ENCODE data around the gene SEC22C. TPM values are rescaled to one million over a fixed set of nuclear protein-coding genes. Genes with fewer than 3 reads are reported as not detected.

Gene SEC22C
- total RNA-seq, 4 donors from 2014 or later: 52.7 to 62.7 (median 57.9) TPM

DNA sequence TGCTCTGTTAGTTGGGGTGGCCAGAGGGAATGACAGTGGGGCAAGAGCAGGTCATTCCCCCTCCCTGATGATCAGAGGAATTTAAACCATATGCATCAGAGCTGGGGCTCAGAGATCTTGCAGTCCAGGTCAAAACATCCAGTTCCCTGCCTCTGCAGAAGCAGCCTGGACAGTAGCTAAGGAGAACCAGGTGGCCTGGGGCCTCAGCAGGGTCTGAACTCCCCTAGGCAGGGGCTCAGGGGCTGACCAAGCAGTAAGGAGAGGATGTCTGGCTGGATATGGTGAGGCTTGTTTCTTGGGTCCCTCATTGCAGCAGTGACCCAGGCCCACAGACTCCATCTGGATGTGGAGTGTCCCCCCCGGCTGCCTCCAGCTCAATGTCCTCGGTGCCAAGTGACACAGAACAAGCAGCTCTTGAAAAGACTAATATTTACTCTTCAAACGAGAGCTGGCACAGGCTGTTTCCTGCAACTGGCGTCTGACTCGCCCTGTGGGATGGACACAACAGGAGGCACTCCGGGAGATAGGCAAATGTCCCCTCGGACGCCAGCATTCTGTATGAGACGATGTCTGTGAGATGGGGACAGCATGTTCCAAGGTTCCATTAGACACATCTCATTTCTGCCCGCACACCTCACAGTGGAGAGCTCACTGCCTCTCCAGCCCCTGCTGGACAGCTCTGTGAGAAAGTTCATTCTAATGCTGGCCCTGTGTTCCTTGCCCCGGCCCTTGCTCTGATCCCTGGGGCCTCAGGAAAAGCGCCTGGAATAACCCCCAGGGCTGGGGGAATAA is 37.1 kb downstream of the SEC22C start:
- peak overlapping the region; percentile 27 to 46 (median 36) for H3K27ac ChIP-seq (replicated peaks in 1 of 4)
- H3K4me3 ChIP-seq: no peak overlapping the region
- peaks cover 14 to 34% (median 29%) of the 10 kb centered on the region in 4 donors for H3K4me1 ChIP-seq
- no peak for DNase-seq (ENCODE audit: extremely low spot score)
- no peaks in the 10 kb centered on the region for H3K9me3 ChIP-seq
- peaks cover 0 to 4% (median 0%) of the 10 kb centered on the region in 4 donors for H3K27me3 ChIP-seq
- TF ChIP-seq POLR2AphosphoS5 (IDR thresholded peaks at IDR 0.05) (peak; percentile 18 to 25), POLR2A (IDR thresholded peaks at IDR 0.05; ENCODE audit: low read depth) (no peak)
- TF ChIP-seq, protein P1, sequence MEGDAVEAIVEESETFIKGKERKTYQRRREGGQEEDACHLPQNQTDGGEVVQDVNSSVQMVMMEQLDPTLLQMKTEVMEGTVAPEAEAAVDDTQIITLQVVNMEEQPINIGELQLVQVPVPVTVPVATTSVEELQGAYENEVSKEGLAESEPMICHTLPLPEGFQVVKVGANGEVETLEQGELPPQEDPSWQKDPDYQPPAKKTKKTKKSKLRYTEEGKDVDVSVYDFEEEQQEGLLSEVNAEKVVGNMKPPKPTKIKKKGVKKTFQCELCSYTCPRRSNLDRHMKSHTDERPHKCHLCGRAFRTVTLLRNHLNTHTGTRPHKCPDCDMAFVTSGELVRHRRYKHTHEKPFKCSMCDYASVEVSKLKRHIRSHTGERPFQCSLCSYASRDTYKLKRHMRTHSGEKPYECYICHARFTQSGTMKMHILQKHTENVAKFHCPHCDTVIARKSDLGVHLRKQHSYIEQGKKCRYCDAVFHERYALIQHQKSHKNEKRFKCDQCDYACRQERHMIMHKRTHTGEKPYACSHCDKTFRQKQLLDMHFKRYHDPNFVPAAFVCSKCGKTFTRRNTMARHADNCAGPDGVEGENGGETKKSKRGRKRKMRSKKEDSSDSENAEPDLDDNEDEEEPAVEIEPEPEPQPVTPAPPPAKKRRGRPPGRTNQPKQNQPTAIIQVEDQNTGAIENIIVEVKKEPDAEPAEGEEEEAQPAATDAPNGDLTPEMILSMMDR (IDR thresholded peaks at IDR 0.05): peak in 1 of 3 experiments; percentile 20
- H3K36me3 ChIP-seq: peaks cover 0 to 23% (median 10%) of the 10 kb centered on the region in 4 donors
- WGBS: 42% methylated on average over 6 of the region's 12 CpGs
- intact Hi-C loops (cut with DNase I): loop anchor here (5.0 kb wide), 2 partner anchors 42 to 312 kb away; partner anchors contain the start of gene VIPR1

DNA sequence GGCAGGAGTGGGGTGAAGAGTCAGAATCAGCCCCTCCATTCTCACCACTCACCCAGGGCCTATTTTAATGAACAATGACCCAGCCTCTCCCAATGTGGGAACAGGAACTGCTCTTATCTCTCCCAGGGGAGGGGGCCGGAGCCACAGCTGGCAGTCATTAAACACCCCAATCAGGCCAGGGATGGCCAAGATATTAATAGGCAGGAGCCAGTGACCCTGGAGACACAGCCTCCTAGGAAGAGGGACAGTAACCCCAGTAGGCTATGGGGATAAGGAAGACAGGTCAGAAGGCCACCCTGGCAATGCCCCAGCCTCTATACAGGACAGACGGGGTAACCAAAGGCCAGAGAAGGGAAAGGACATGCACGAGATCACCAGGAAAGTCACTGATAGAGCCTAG is 40.7 kb downstream of the SEC22C start:
- no peaks in the 10 kb centered on the region for H3K9me3 ChIP-seq
- H3K4me1 ChIP-seq: peaks cover 10 to 22% (median 17%) of the 10 kb centered on the region in 4 donors
- no peak for TF ChIP-seq EP300 (IDR thresholded peaks at IDR 0.05)
- TF ChIP-seq POLR2A (IDR thresholded peaks at IDR 0.05; ENCODE audit: low read depth): no peak
- TF ChIP-seq, protein P1 (IDR thresholded peaks at IDR 0.05): no peak
- TF ChIP-seq POLR2AphosphoS5 (IDR thresholded peaks at IDR 0.05): no peak
- intact Hi-C loops (cut with DNase I): loop anchor here (5.0 kb wide), 1 partner anchor 39 kb away; the partner anchor contains the start of gene VIPR1
- 66% methylated on average over 3 of the region's 3 CpGs for WGBS
- H3K4me3 ChIP-seq: no peak overlapping the region
- no peak for DNase-seq (ENCODE audit: extremely low spot score)
- peaks cover 0 to 4% (median 0%) of the 10 kb centered on the region in 4 donors for H3K27me3 ChIP-seq
- no peak overlapping the region for H3K27ac ChIP-seq (replicated peaks in 1 of 4)
- H3K36me3 ChIP-seq: no peaks in the 10 kb centered on the region

DNA sequence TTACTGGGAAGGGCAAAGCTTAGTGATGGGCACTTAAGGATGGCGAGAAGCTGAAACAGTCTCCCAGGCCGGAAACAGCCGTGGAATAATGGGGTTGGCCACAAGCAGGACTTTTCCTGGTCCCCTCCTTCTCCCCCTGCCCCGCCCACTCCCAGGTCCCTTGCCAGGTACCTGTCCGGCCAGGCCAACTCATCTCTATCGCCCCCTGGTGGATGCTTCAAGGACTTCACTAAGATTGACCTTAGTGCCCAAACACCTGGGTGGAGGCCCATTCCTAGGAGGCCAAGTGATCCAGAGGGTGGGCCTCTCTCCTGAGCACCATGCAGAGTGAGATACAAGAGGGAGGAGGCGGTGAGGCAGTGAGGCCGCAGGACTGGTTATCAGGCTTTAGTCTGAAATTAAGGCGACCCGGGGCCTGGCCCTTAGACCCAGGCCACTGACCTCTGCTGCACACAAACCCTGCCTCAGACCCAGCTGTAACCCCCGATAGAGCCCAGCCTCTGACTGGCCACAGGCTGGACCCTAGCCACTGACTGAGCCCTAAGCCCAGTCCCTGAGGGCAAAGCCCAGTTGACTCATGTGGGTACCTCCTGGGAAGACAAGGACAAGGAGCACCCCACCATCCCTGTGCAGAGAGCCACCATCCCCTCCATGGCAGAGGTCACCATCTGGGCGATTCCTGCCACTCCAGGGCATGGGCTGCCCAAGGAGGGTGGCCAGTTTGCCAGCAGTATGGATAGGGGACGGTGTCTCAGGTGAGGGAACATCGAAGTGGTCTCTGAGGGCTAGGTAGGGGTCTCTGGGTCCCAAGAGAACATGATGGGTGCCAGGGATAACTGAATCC is 41.7 kb downstream of the SEC22C start:
- peaks cover 10 to 15% (median 11%) of the 10 kb centered on the region in 4 donors for H3K4me1 ChIP-seq
- no peak overlapping the region for H3K27ac ChIP-seq (replicated peaks in 1 of 4)
- intact Hi-C loops (cut with DNase I): loop anchor here (5.0 kb wide), 1 partner anchor 38 kb away; the partner anchor contains the start of gene VIPR1
- H3K27me3 ChIP-seq: peaks cover 0 to 4% (median 0%) of the 10 kb centered on the region in 4 donors
- DNase-seq (ENCODE audit: extremely low spot score): no peak
- H3K4me3 ChIP-seq: no peak overlapping the region
- TF ChIP-seq, protein P1 (IDR thresholded peaks at IDR 0.05): peak; percentile 42 to 72 (median 52)
- TF ChIP-seq EP300 (IDR thresholded peaks at IDR 0.05) (no peak), POLR2A (IDR thresholded peaks at IDR 0.05; ENCODE audit: low read depth) (no peak), POLR2AphosphoS5 (IDR thresholded peaks at IDR 0.05) (no peak)
- H3K36me3 ChIP-seq: no peaks in the 10 kb centered on the region
- 78% methylated on average over 6 of the region's 14 CpGs for WGBS
- H3K9me3 ChIP-seq: no peaks in the 10 kb centered on the region

DNA sequence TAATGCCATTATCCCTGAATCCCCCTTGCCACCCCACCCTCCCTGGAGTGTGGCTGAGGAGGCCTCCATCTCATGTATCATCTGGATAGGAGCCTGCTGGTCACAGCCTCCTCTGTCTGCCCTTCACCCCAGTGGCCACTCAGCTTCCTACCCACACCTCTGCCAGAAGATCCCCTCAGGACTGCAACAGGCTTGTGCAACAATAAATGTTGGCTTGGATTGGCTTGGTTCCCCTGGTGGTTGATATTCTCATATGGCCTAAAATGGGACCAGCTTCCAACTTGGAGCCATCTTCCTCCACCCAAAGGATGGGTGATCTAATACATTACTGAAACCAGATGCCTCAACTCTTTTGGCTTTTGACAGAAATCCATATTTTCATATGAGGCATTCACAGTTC is 44.4 kb downstream of the SEC22C start:
- Histone ChIP-seq H3K36me3 (no peaks in the 10 kb centered on the region), H3K4me1 (no peaks in the 10 kb centered on the region), H3K9me3 (no peaks in the 10 kb centered on the region), H3K27me3 (no peaks in the 10 kb centered on the region), H3K4me3 (no peak overlapping the region), H3K27ac (replicated peaks in 1 of 4) (no peak overlapping the region)
- DNase-seq (ENCODE audit: extremely low spot score): no peak
- TF ChIP-seq EP300 (IDR thresholded peaks at IDR 0.05) (no peak), POLR2A (IDR thresholded peaks at IDR 0.05; ENCODE audit: low read depth) (no peak), POLR2AphosphoS5 (IDR thresholded peaks at IDR 0.05) (no peak)
- TF ChIP-seq, protein P1 (IDR thresholded peaks at IDR 0.05): no peak
- intact Hi-C loops (cut with DNase I): no loop called here

Measured in esophagus muscularis mucosa (tissue), 4 donors.